GM18505 (cell line): ENCODE data around the gene IL22RA1.

Experiments used
- ATAC-seq: cut with Tn5 transposase; IDR thresholded peaks from one replicate; pipeline ENCODE4 v1.9.1; 2021; ENCODE audit not compliant: unreplicated experiment
- POLR2A ChIP-seq: IDR thresholded peaks from 4 replicates; pipeline ENCODE4 v1.6.1; 2011; ENCODE audit warnings: borderline replicate concordance; ENCODE audit not compliant: insufficient read depth, insufficient read length; ENCODE audit errors: extremely low read depth

The IL22RA1 gene

GRCh38 chr1:24139222-24139489 is 3.8 kb downstream of the IL22RA1 start:
- ATAC-seq: no peak
- no peak for TF ChIP-seq POLR2A

GRCh38 chr1:24138476-24139221 is 4.3 kb downstream of the IL22RA1 start:
- TF ChIP-seq POLR2A: no peak
- ATAC-seq: no peak

GRCh38 chr1:24136956-24137539 is 5.9 kb downstream of the IL22RA1 start:
- TF ChIP-seq POLR2A: no peak
- no peak for ATAC-seq

- TF ChIP-seq POLR2A: no peak
- ATAC-seq: no peak
Observed at GRCh38 chr1:24134376-24134775, 8.6 kb downstream of the IL22RA1 start.

GRCh38 chr1:24133819-24134218 is 9.1 kb downstream of the IL22RA1 start:
- ATAC-seq: no peak
- TF ChIP-seq POLR2A: no peak

- TF ChIP-seq POLR2A: no peak
- no peak for ATAC-seq
Observed at GRCh38 chr1:24130385-24130784, 12.6 kb downstream of the IL22RA1 start.

- no peak for ATAC-seq
- TF ChIP-seq POLR2A: no peak
Observed at GRCh38 chr1:24127801-24128363, 15.1 kb downstream of the IL22RA1 start.

GRCh38 chr1:24127134-24127800 is 15.7 kb downstream of the IL22RA1 start:
- no peak for ATAC-seq
- no peak for TF ChIP-seq POLR2A

GRCh38 chr1:24126672-24127023 is 16.3 kb downstream of the IL22RA1 start:
- ATAC-seq: no peak

GRCh38 chr1:24126018-24126671 is 16.8 kb downstream of the IL22RA1 start:
- ATAC-seq: no peak

More at GRCh38 chr1:24126672-24127023, 16.3 kb downstream of the IL22RA1 start:
- TF ChIP-seq POLR2A: no peak

GRCh38 chr1:24125456-24125855 is 17.5 kb downstream of the IL22RA1 start:
- no peak for TF ChIP-seq POLR2A
- ATAC-seq: no peak

More at GRCh38 chr1:24126018-24126671, 16.8 kb downstream of the IL22RA1 start:
- TF ChIP-seq POLR2A: no peak

GRCh38 chr1:24124980-24125379 is 18.0 kb downstream of the IL22RA1 start:
- TF ChIP-seq POLR2A: no peak
- ATAC-seq: no peak

- no peak for TF ChIP-seq POLR2A
- ATAC-seq: no peak
Observed at GRCh38 chr1:24123611-24124010, 19.3 kb downstream of the IL22RA1 start.
